HepG2 (cell line): ENCODE results near the gene CLDN3. TPM values are rescaled to one million over a fixed set of nuclear protein-coding genes. Genes with fewer than 3 reads are reported as not detected.

ENCODE experiments used
- FOXK1 ChIP-seq: sonication (generic); formaldehyde crosslinking; IDR thresholded peaks from 2 replicates; pipeline ENCODE4 v1.4.0; 2020; ENCODE audit warnings: low read depth, missing genetic modification reagents, borderline replicate concordance
- JUND ChIP-seq: sonication (generic); formaldehyde crosslinking; IDR thresholded peaks from 2 replicates; pipeline ENCODE4 v1.8.0; 2022; ENCODE audit warnings: mild to moderate bottlenecking, missing genetic modification reagents
- MYC ChIP-seq: sonication (generic); formaldehyde crosslinking; IDR thresholded peaks from 2 replicates; pipeline ENCODE4 v1.9.0; 2021; ENCODE audit warnings: missing genetic modification reagents, borderline replicate concordance
- REL ChIP-seq: sonication (generic); formaldehyde crosslinking; conservative IDR thresholded peaks from 2 replicates; pipeline ENCODE4 v1.8.0; 2022; ENCODE audit warnings: mild to moderate bottlenecking, missing genetic modification reagents, moderate library complexity
- RFXANK ChIP-seq: IDR thresholded peaks from 2 replicates; pipeline ENCODE4 v1.6.1; 2016
- SOX6 ChIP-seq, 2 experiments: fragments of 450-650 bp in 1 of 2; sonication (generic) in 1 of 2; formaldehyde crosslinking in 1 of 2; IDR thresholded peaks; 2 replicates each; pipeline versions ENCODE4 v1.4.0 to v1.6.1; 2017 to 2020; ENCODE audit warnings: antibody characterized with exemption in 1 of 2, mild to moderate bottlenecking in 1 of 2, missing genetic modification reagents in 1 of 2
- ZBTB1 ChIP-seq: sonication (generic); formaldehyde crosslinking; IDR thresholded peaks from 2 replicates; pipeline ENCODE4 v1.4.0; 2020; ENCODE audit warnings: missing genetic modification reagents, borderline replicate concordance
- ZBTB42 ChIP-seq: sonication (generic); formaldehyde crosslinking; IDR thresholded peaks from 2 replicates; pipeline ENCODE4 v1.5.0; 2020; ENCODE audit warnings: mild to moderate bottlenecking, missing genetic modification reagents
- ZFP82 ChIP-seq: sonication (generic); formaldehyde crosslinking; IDR thresholded peaks from 2 replicates; pipeline ENCODE4 v1.5.1; 2020; ENCODE audit warnings: mild to moderate bottlenecking, missing genetic modification reagents, borderline replicate concordance
- ZNF101 ChIP-seq: sonication (generic); formaldehyde crosslinking; IDR thresholded peaks from 2 replicates; pipeline ENCODE4 v1.4.0; 2020; ENCODE audit warnings: mild to moderate bottlenecking, low read depth, missing genetic modification reagents, borderline replicate concordance
- ZNF124 ChIP-seq: sonication (generic); formaldehyde crosslinking; IDR thresholded peaks from 2 replicates; pipeline ENCODE4 v1.4.0; 2020; ENCODE audit warnings: missing genetic modification reagents
- ZNF160 ChIP-seq: sonication (generic); formaldehyde crosslinking; IDR thresholded peaks from 2 replicates; pipeline ENCODE4 v1.8.0; 2022; ENCODE audit warnings: mild to moderate bottlenecking, inconsistent platforms, missing genetic modification reagents
- ZNF205 ChIP-seq: IDR thresholded peaks from 2 replicates; pipeline ENCODE4 v1.6.1; 2018; ENCODE audit warnings: missing biosample characterization, missing genetic modification reagents
- ZNF556 ChIP-seq: sonication (generic); formaldehyde crosslinking; IDR thresholded peaks from 2 replicates; pipeline ENCODE4 v1.4.0; 2020; ENCODE audit warnings: mild to moderate bottlenecking, missing genetic modification reagents, borderline replicate concordance
- ZNF563 ChIP-seq: sonication (generic); formaldehyde crosslinking; IDR thresholded peaks from 2 replicates; pipeline ENCODE4 v1.8.0; 2022; ENCODE audit warnings: mild to moderate bottlenecking, moderate library complexity, missing genetic modification reagents
- ZNF747 ChIP-seq: sonication (generic); formaldehyde crosslinking; IDR thresholded peaks from 2 replicates; pipeline ENCODE4 v1.8.1; 2023; ENCODE audit warnings: missing genetic modification reagents, mild to moderate bottlenecking, borderline replicate concordance
- ZNF776 ChIP-seq: sonication (generic); formaldehyde crosslinking; IDR thresholded peaks from 2 replicates; pipeline ENCODE4 v1.4.0; 2020; ENCODE audit warnings: mild to moderate bottlenecking, missing genetic modification reagents
- polyA plus RNA-seq, 8 experiments: library from polyadenylated mRNA; depleted of rRNA in 3 of 8; stranded (reverse) in 7 of 8; unstranded in 1 of 8; fragments of >200 nt; fragmentation: Illumina TruSeq in 4 of 8; extraction: Trizol in 4 of 8; gene quantifications; 2 replicates each; pipeline versions ENCODE4 v1.2.1 to v1.2.3, GENCODE V29; 2011 to 2016; ENCODE audit warnings: low read depth in 4 of 8, missing spikeins in 1 of 8, mixed read lengths in 1 of 8; ENCODE audit not compliant: insufficient read depth in 1 of 8
- total RNA-seq, 5 experiments: library from RNA; depleted of rRNA; stranded (reverse); fragments of >200 nt; fragmentation: Illumina TruSeq; extraction: Trizol; gene quantifications; 2 replicates each; pipeline ENCODE4 v1.2.3, GENCODE V29; 2016; ENCODE audit warnings: low read depth in 1 of 5
- TF ChIP-seq, protein P1 (sequence below): sonication (generic); formaldehyde crosslinking; IDR thresholded peaks from 2 replicates; pipeline ENCODE4 v1.4.0; 2020; ENCODE audit warnings: mild to moderate bottlenecking, missing genetic modification reagents
- TF ChIP-seq, protein P2 (sequence below): IDR thresholded peaks from 2 replicates; pipeline ENCODE4 v1.6.1; 2016; ENCODE audit warnings: missing genetic modification reagents, missing compliant biosample characterization
- TF ChIP-seq, protein P3 (sequence below): sonication (generic); formaldehyde crosslinking; IDR thresholded peaks from 2 replicates; pipeline ENCODE4 v1.5.0; 2020; ENCODE audit warnings: missing genetic modification reagents
- TF ChIP-seq, protein P4 (sequence below): sonication (generic); formaldehyde crosslinking; IDR thresholded peaks from 2 replicates; pipeline ENCODE4 v1.4.0; 2020; ENCODE audit warnings: missing genetic modification reagents
- TF ChIP-seq, protein P5 (sequence below): sonication (generic); formaldehyde crosslinking; IDR thresholded peaks from 2 replicates; pipeline ENCODE4 v1.4.0; 2020; ENCODE audit warnings: missing genetic modification reagents

The CLDN3 gene
- total and polyA plus RNA-seq, 2 of the 13 experiments (the other 11 are each of a cell fraction or from before 2014, with no cell fraction given): 0.31 to 0.51 TPM

DNA sequence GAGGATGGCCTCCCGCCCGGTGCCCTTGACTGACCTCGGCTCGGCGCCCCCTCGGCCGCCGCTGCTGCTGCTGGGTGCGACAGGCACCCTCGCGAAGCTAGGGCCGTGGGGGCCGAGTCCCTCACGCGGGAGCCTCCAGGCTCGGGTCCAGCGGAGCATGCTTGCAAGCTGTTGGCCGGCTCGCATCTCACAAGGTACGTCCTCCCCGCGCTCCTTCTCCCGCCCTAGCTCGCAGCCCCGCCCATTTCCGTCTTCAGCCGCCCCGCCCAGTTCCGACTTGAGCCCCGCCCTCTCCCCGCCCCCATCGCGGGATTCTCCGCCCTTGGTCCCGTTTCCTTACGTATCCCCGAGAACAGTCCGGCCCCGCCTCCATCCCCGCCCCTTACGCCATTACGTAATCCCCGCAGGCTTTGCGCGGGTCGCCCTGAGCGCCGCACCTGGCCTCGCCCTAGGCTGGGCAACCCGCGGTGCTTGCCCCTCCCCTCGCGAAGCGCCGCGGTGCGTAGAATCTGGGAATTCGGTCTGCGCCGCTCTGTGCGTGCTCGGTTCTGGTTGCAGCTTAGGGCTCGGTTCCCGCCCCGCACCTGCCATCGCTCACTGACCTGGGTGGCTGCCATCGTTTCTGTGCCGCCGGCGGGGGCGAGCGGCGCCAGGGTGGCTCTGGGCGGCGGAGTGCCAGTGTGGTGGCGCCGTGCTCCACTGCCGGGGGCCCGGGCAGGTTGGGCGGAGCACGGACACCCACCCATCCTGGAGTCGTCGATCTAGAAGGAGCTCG lies 31.3 kb downstream of the CLDN3 start, which contains the start of gene ABHD11 (continued):
- 0 out of 2 replicates have a peak, but pooled peaks have one; percentile 42 for TF ChIP-seq ZNF563
- peak; percentile 67; the same call in 1 of the 2 replicates for TF ChIP-seq ZNF160 (CRISPR knock-in tag)
- TF ChIP-seq ZNF556: peak; percentile 76; the same call in 1 of the 2 replicates
- peak; percentile 68; the same call in 1 of the 2 replicates for TF ChIP-seq ZNF205 (CRISPR knock-in tag)
- 0 out of 2 replicates have a peak, but pooled peaks have one; percentile 35 for TF ChIP-seq RFXANK (CRISPR knock-in tag)
- TF ChIP-seq MYC: peak; percentile 69; the same call in 1 of the 2 replicates
- no peak for TF ChIP-seq SOX6 (IDR thresholded peaks at IDR 0.05)
- peak; percentile 71; the same call in 1 of the 2 replicates for TF ChIP-seq SOX6 (CRISPR knock-in tag; IDR thresholded peaks at IDR 0.05)
- no peak for TF ChIP-seq ZNF101 (CRISPR knock-in tag)
- TF ChIP-seq ZNF776: peak; percentile 65; the same call in 1 of the 2 replicates
- TF ChIP-seq, protein P1, sequence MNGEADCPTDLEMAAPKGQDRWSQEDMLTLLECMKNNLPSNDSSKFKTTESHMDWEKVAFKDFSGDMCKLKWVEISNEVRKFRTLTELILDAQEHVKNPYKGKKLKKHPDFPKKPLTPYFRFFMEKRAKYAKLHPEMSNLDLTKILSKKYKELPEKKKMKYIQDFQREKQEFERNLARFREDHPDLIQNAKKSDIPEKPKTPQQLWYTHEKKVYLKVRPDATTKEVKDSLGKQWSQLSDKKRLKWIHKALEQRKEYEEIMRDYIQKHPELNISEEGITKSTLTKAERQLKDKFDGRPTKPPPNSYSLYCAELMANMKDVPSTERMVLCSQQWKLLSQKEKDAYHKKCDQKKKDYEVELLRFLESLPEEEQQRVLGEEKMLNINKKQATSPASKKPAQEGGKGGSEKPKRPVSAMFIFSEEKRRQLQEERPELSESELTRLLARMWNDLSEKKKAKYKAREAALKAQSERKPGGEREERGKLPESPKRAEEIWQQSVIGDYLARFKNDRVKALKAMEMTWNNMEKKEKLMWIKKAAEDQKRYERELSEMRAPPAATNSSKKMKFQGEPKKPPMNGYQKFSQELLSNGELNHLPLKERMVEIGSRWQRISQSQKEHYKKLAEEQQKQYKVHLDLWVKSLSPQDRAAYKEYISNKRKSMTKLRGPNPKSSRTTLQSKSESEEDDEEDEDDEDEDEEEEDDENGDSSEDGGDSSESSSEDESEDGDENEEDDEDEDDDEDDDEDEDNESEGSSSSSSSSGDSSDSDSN (CRISPR knock-in tag): peak; percentile 68; the same call in 1 of the 2 replicates
- TF ChIP-seq, protein P2, sequence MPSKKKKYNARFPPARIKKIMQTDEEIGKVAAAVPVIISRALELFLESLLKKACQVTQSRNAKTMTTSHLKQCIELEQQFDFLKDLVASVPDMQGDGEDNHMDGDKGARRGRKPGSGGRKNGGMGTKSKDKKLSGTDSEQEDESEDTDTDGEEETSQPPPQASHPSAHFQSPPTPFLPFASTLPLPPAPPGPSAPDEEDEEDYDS: peak; percentile 44; the same call in 1 of the 2 replicates
- TF ChIP-seq JUND (CRISPR knock-in tag): peak; percentile 50
- no peak for TF ChIP-seq ZBTB1 (CRISPR knock-in tag)
- TF ChIP-seq, protein P3, sequence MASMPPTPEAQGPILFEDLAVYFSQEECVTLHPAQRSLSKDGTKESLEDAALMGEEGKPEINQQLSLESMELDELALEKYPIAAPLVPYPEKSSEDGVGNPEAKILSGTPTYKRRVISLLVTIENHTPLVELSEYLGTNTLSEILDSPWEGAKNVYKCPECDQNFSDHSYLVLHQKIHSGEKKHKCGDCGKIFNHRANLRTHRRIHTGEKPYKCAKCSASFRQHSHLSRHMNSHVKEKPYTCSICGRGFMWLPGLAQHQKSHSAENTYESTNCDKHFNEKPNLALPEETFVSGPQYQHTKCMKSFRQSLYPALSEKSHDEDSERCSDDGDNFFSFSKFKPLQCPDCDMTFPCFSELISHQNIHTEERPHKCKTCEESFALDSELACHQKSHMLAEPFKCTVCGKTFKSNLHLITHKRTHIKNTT: no peak
- TF ChIP-seq ZNF124 (CRISPR knock-in tag): peak; percentile 71; the same call in 1 of the 2 replicates
- TF ChIP-seq ZFP82 (CRISPR knock-in tag): peak; percentile 27; the same call in 1 of the 2 replicates
- peak; percentile 8; the same call in 1 of the 2 replicates for TF ChIP-seq ZBTB42 (CRISPR knock-in tag)
- no peak; the same call in 1 of the 2 replicates for TF ChIP-seq ZNF747
- TF ChIP-seq FOXK1 (CRISPR knock-in tag): 0 out of 2 replicates have a peak, but pooled peaks have one; percentile 12
- TF ChIP-seq, protein P4, sequence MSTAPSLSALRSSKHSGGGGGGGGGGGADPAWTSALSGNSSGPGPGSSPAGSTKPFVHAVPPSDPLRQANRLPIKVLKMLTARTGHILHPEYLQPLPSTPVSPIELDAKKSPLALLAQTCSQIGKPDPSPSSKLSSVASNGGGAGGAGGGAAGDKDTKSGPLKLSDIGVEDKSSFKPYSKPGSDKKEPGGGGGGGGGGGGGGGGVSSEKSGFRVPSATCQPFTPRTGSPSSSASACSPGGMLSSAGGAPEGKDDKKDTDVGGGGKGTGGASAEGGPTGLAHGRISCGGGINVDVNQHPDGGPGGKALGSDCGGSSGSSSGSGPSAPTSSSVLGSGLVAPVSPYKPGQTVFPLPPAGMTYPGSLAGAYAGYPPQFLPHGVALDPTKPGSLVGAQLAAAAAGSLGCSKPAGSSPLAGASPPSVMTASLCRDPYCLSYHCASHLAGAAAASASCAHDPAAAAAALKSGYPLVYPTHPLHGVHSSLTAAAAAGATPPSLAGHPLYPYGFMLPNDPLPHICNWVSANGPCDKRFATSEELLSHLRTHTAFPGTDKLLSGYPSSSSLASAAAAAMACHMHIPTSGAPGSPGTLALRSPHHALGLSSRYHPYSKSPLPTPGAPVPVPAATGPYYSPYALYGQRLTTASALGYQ (CRISPR knock-in tag): no peak
- TF ChIP-seq, protein P5, sequence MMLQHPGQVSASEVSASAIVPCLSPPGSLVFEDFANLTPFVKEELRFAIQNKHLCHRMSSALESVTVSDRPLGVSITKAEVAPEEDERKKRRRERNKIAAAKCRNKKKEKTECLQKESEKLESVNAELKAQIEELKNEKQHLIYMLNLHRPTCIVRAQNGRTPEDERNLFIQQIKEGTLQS: peak; percentile 49; the same call in 1 of the 2 replicates
- peak; percentile 59; the same call in 1 of the 2 replicates for TF ChIP-seq REL
